CD4-positive, alpha-beta T cell treated with Interleukin-12 subunit alpha and Interleukin-12 subunit beta, for 1 hour (primary cell): Measurements from ENCODE around the gene SERPINB4.

Source experiments
- DNase-seq: peaks from one replicate; pipeline ENCODE4 v3.0.0-alpha.2; 2020

Gene SERPINB4

GRCh38 chr18:63626431-63626830 is 17.6 kb downstream of the SERPINB4 start:
- DNase-seq, result no peak

GRCh38 chr18:63624863-63625262 is 19.2 kb downstream of the SERPINB4 start:
- DNase-seq, result no peak

- DNase-seq, result no peak
These were observed 24.4 kb downstream of the SERPINB4 start for GRCh38 chr18:63619661-63620060.

- no peak for DNase-seq
These were observed 26.2 kb downstream of the SERPINB4 start for GRCh38 chr18:63617915-63618234.

- no peak for DNase-seq
These were observed 26.8 kb downstream of the SERPINB4 start for GRCh38 chr18:63617049-63617914.

- no peak for DNase-seq
These were observed 30.6 kb downstream of the SERPINB4 start for GRCh38 chr18:63613420-63613819.

- no peak for DNase-seq
These were observed 37.5 kb downstream of the SERPINB4 start for GRCh38 chr18:63606526-63606925.

- DNase-seq, result no peak
These were observed 39.1 kb downstream of the SERPINB4 start for GRCh38 chr18:63604791-63605567.

GRCh38 chr18:63603772-63604171 is 40.3 kb downstream of the SERPINB4 start:
- no peak for DNase-seq

- no peak for DNase-seq
These were observed 40.7 kb downstream of the SERPINB4 start for GRCh38 chr18:63603355-63603754.

GRCh38 chr18:63596964-63597363 is 47.1 kb downstream of the SERPINB4 start:
- no peak for DNase-seq

- no peak for DNase-seq
These were observed 51.6 kb downstream of the SERPINB4 start for GRCh38 chr18:63592471-63592870.

- no peak for DNase-seq
These were observed 52.3 kb downstream of the SERPINB4 start for GRCh38 chr18:63591725-63592124.

GRCh38 chr18:63590966-63591695 is 52.9 kb downstream of the SERPINB4 start:
- no peak for DNase-seq

GRCh38 chr18:63590373-63590772 is 53.7 kb downstream of the SERPINB4 start:
- no peak for DNase-seq

- no peak for DNase-seq
These were observed 55.1 kb downstream of the SERPINB4 start for GRCh38 chr18:63588909-63589308.
